RWPE1 (cell line): ENCODE results near the gene RHOG.
A peak's percentile ranks its signal among the peaks of the same experiment; 100 is the strongest.

Source experiments
- CTCF ChIA-PET: fragments of 350-600 bp; sonication (Branson Sonifier 250); formaldehyde crosslinking; extraction: SDS; loops from one replicate; lab custom pipeline; 2021; lab: Yijun Ruan, JAX
- POLR2A ChIA-PET: fragments of 400-600 bp; formaldehyde crosslinking; extraction: SDS; loops from one replicate; lab custom pipeline; 2020; ENCODE audit warnings: antibody characterized with exemption; ENCODE audit not compliant: low non-redundant PET; lab: Yijun Ruan, JAX
- DNase-seq: peaks from one replicate; pipeline ENCODE4 v3.0.0; 2012; ENCODE audit warnings: low spot score
- H3K27ac ChIP-seq: fragments of 450-650 bp; 2 replicates; pipeline ENCODE4 v1.5.1; 2017
- TF ChIP-seq, protein P1 (sequence below): fragments of 450-650 bp; conservative IDR thresholded peaks from 2 replicates; pipeline ENCODE4 v1.5.1; 2017; ENCODE audit warnings: low read depth, mild to moderate bottlenecking

The RHOG gene

DNA sequence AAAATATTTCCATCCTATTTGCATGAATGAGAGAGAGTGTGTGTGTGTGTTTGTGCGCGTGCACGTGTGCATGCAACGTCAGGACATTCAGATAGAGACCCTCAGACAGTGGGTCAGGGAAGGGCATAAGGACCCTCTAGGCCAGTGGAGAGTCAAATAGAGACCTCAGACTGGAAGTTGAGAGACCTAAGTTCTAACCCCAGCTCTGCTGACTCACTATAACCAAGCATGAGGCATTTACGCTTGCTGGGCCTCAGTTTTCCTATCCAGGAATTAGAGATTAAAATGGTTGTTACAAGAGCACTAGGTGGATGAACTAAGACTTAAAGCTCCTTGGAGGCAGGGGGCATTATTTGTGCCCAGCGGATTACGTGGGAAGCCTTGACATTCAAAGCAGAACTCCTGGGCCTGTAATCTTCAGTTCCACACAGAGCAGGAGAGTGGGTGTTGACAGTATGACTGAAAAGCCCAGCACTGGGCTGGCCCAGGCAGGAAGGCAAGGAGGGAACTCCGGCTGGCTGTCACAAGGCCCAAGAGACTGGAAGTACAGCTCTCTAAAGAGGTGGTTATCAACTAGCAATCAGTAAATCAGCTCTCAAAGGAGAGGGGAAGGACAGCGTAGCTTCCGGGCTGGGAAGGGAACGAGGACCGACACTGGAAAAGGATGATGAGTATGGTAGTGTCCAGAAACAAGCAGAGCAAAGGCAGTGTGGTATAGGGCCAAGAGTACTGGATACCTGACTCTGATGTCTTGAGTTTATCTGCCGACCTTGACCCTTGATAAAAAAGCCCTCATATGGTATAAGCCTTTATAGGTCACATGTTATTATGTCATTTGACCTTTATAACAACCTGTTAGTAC lies 9.2 kb downstream of the RHOG start:
- no peak for DNase-seq

DNA sequence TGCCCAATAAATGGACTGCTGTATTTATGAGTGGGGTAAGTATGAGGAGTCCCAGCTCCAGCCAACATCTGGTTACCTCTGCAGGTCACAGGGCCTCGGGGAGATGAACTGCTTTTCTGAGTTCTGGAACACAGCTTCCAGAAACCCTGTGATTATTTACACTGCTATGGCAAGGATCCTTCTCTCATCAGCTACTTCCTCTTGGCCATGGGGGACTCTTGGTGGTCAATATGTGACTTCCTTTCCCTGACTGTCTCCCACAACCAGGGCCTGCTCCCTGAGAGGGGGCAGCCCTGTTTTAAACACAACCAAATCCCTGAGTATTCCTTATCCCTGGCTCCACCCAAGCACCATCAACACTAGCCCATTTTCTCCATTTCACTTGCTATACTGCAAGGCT lies 10.0 kb downstream of the RHOG start:
- CTCF ChIA-PET: no interaction called here
- POLR2A ChIA-PET: no interaction called here

More for the DNA sequence above, 9.2 kb downstream of the RHOG start:
- POLR2A ChIA-PET: no interaction called here
- TF ChIP-seq, protein P1, sequence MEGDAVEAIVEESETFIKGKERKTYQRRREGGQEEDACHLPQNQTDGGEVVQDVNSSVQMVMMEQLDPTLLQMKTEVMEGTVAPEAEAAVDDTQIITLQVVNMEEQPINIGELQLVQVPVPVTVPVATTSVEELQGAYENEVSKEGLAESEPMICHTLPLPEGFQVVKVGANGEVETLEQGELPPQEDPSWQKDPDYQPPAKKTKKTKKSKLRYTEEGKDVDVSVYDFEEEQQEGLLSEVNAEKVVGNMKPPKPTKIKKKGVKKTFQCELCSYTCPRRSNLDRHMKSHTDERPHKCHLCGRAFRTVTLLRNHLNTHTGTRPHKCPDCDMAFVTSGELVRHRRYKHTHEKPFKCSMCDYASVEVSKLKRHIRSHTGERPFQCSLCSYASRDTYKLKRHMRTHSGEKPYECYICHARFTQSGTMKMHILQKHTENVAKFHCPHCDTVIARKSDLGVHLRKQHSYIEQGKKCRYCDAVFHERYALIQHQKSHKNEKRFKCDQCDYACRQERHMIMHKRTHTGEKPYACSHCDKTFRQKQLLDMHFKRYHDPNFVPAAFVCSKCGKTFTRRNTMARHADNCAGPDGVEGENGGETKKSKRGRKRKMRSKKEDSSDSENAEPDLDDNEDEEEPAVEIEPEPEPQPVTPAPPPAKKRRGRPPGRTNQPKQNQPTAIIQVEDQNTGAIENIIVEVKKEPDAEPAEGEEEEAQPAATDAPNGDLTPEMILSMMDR: no peak
- CTCF ChIA-PET: interaction anchor here (1.3 kb wide), 1 partner anchor 9 kb away, joined by 3 read pairs; the partner anchor contains the start of gene RHOG
- H3K27ac ChIP-seq: peak overlapping the region; percentile 26; the same call in 1 of the 2 replicates

DNA sequence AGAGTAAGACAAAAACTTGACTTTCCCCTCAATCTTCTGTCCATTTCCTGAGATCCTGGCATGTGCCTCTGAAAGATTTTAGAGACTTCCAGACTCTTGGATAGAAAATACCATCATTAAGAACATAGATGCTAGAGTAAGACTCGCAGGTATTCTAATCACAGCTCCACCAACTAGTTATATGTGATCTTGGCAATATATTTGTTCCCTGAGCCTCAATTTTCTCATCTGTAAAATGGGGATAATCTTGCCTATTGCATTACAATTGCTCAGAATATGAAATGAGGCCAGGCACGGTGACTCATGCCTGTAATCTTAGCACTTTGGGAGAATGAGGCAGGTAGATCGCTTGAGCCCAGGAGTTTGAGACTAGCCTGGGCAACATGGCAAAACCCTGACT lies 10.7 kb downstream of the RHOG start:
- ChIA-PET POLR2A (no interaction called here), CTCF (no interaction called here)
- no peak for DNase-seq
- no peak overlapping the region for H3K27ac ChIP-seq
- TF ChIP-seq, protein P1: no peak

More for the DNA sequence above, 10.0 kb downstream of the RHOG start:
- no peak overlapping the region for H3K27ac ChIP-seq
- TF ChIP-seq, protein P1: no peak
- DNase-seq: no peak

DNA sequence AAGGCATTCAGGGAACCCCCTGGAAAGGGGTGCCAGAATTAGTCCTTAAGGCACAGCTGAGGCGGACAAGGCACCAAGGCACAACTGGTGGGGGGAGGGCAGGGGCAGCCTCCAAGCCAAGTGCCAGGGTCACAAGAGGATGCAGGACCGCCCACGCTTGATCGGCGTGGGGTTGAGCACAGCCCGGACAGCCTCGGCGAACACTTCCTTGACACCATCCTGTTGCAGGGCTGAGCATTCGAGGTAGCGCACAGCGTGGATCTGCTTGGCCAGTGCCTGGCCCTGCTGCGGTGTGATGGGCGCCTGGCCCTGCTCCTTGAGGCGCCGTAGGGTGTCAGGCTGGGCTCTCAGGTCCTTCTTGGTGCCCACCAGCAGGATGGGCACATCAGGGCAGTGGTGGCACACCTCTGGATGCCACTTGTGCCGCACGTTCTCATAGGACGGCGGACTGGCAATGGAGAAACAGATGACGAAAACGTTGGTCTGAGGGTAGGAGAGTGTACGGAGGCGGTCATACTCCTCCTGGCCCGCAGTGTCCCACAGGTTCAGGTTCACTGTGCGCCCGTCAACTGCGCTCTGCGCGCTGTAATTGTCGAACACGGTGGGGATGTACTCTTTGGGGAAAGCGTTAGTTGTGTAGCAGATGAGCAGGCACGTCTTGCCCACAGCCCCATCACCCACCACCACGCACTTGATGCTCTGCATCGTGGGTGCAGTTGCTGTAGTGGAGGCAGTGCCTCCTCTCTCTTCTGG lies 13.1 kb downstream of the RHOG start:
- ChIA-PET CTCF (interaction anchor here (0.6 to 0.7 kb wide), 3 partner anchors 18 to 20 kb away, joined by 3 to 5 read pairs (median 3); no protein-coding TSS in a partner anchor), POLR2A (interaction anchor here (0.5 to 0.6 kb wide), 2 partner anchors 13 to 221 kb away, joined by 3 to 4 read pairs; no protein-coding TSS in a partner anchor)
- no peak overlapping the region for H3K27ac ChIP-seq
- no peak for DNase-seq
- TF ChIP-seq, protein P1: no peak

DNA sequence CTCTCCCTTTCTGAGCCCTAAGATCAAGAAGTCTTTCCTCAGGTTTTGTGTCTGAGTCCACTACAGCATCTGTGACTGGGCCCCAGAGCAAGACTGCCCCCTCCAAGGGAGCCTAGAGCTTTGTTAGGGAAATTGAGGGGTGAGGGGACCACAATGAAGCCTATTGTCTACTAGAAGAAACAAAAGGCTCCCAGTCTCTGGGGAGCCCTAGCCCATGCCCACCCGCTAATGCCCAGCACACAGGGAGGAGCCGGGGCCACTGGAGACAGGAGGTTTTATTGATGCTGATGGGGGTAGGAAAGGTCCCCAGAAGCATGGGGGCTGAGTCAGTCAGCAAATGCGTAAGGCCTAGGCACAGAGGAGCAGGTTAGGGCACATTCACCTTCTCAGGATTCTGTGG lies 14.0 kb downstream of the RHOG start:
- TF ChIP-seq, protein P1: no peak
- CTCF ChIA-PET: no interaction called here
- DNase-seq: no peak
- peak overlapping the region; percentile 27; the same call in 1 of the 2 replicates for H3K27ac ChIP-seq
- POLR2A ChIA-PET: no interaction called here
